Kidney tubule cell (primary cell): ENCODE measurements around the gene ZNRF2.

Experiments
- DNase-seq: peaks from one replicate; pipeline ENCODE4 v3.0.0-alpha.2; 2018; ENCODE audit warnings: low spot score

Gene ZNRF2

DNA sequence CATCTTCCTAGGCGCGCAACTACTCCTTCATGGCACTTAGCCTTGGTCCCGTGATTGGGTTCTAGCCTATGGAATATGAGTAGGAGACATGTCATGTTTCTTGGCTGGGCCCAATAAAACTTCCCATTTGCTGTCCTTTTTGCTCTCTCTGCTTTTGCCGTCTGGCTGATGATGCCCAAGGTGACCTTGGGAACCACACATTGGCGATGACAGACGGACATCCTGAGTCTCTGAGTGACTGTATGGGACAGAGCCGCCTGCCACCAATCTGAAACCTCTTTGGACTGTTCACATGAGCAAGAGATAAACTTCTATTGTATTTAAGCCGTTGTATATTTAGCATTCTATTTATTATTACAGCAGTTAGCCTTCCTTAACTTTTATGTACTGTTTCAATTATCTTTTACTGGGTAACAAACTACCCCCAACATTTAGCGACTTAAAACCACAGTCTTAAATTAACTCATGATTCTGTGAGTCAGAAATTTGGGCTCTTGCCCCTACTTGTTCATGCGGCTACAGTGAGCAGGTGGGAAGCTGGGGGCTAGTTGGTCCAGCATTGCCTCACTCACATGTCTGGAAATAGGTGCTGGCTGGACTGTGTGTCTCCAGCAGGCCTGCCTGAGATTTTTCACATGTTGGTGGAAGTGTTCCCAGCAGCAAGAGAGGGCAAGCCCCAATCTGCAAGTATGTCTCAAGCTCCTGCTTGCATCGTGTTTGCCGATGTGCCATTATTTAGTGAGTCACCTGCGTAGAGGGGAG is 122.4 kb downstream of the ZNRF2 start:
- DNase-seq = no peak

- no peak for DNase-seq
Measured at GRCh38 chr7:30411173-30411572, 126.8 kb downstream of the ZNRF2 start.

DNA sequence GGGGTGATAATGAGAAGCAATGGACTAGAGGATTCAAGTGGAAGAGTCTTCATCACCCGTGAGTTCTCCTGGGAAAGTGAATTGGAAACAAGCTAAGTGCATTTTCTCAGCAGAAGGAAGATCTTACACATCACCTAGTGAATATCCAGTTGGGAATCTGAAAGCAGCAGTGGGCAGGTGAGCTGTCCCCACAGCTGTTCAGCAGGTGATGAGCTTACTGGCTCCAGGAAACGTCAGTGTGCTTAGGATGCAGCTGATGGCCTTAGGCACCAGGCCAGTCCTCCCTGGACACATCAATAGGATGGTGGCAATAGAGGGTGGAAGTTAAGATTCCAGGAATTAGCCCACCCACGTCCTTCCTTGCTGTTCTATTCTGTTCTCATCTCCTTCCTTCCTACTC is 127.5 kb downstream of the ZNRF2 start:
- no peak for DNase-seq

DNA sequence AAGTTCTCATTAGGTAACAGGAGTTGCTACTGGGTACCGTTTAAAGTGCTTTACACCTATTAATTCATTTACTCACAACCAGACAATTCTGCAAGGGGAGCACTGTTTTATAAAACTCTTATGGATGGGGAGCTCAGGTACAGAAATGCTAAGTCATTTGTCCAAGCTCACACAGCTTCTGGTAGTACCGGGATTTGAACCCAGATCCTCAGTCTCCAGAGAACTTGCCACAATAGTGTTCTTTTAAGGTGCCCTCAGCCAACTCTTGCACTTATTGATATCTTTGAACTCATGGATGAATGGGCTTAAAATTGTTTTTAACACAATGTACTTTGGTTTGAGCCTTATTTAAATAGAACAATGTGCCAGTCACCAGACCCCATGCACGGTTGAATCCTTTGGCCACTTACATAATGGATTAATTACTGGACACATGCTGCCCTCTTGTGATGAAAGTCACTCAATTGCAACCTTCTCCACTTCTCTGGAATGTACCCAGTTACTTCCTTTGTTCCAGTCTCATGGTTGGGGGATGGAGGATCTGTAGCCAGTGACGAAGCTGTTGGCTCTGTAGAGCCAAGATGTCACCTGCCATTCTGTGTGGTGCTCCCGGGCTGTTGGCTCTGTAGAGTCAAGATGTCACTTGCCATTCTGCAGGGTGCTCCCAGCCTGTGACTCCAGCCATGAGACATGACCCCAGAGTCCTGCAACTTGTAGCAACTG is 128.5 kb downstream of the ZNRF2 start:
- peak; percentile 89 for DNase-seq

- DNase-seq = no peak
Measured at GRCh38 chr7:30413864-30414263, 129.5 kb downstream of the ZNRF2 start.
